NCI-H1436 (cell line): ENCODE results near the gene CALCR.
"Not testable (repeated sequence)": the region's sequence is repeated elsewhere in the genome, so short reads cannot be mapped to it uniquely, and the experiment has no call there.

ENCODE experiments used
- DNase-seq: peaks from one replicate; lab custom pipeline; 2025; lab: John Stamatoyannopoulos, UW

Gene CALCR

GRCh38 chr7:93574646-93575554 is at the start of gene CALCR:
Gene CALCR (minus strand): TSS chr7:93574724. CDS start chr7:93486981, 87,743 bp downstream.
- no peak for DNase-seq

- DNase-seq, result no peak
Observed at GRCh38 chr7:93623816-93624215, 49.3 kb upstream of the CALCR start.

- DNase-seq, result peak; percentile 4
Observed at GRCh38 chr7:93622036-93623033, 47.8 kb upstream of the CALCR start.

- DNase-seq, result no peak
Observed at GRCh38 chr7:93620864-93621263, 46.3 kb upstream of the CALCR start.

- DNase-seq, result no peak
Observed at GRCh38 chr7:93620057-93620456, 45.5 kb upstream of the CALCR start.

- DNase-seq, result peak; percentile 16
Observed at GRCh38 chr7:93601363-93601762, 26.8 kb upstream of the CALCR start.

GRCh38 chr7:93594250-93594649 is 19.7 kb upstream of the CALCR start:
- no peak for DNase-seq

GRCh38 chr7:93592588-93593266 is 18.2 kb upstream of the CALCR start:
- DNase-seq, result no peak

GRCh38 chr7:93591224-93592050 is 16.9 kb upstream of the CALCR start:
- not testable (repeated sequence) for DNase-seq

GRCh38 chr7:93586479-93586865 is 11.9 kb upstream of the CALCR start:
- not testable (repeated sequence) for DNase-seq

- DNase-seq, result not testable (repeated sequence)
Observed at GRCh38 chr7:93585694-93586478, 11.4 kb upstream of the CALCR start.

- no peak for DNase-seq
Observed at GRCh38 chr7:93579431-93579830, 4.9 kb upstream of the CALCR start.

- no peak for DNase-seq
Observed at GRCh38 chr7:93578762-93579161, 4.2 kb upstream of the CALCR start.

GRCh38 chr7:93575555-93576399 is 1.3 kb upstream of the CALCR start:
- DNase-seq, result no peak

GRCh38 chr7:93574269-93574645 is 267 bp downstream of the CALCR start:
- no peak for DNase-seq

GRCh38 chr7:93569189-93569588 is 5.3 kb downstream of the CALCR start:
- DNase-seq, result no peak

GRCh38 chr7:93566876-93567275 is 7.6 kb downstream of the CALCR start:
- no peak for DNase-seq

- no peak for DNase-seq
Observed at GRCh38 chr7:93563584-93563983, 10.9 kb downstream of the CALCR start.

GRCh38 chr7:93562936-93563335 is 11.6 kb downstream of the CALCR start:
- DNase-seq, result no peak
